Measurements from ENCODE around the gene GPRIN2. TPM values are rescaled to one million over a fixed set of nuclear protein-coding genes. Genes with fewer than 3 reads are reported as not detected.
A peak's percentile ranks its signal among the peaks of the same experiment; 100 is the strongest.
"Not testable (repeated sequence)": the region's sequence is repeated elsewhere in the genome, so short reads cannot be mapped to it uniquely, and the experiment has no call there.

Gene GPRIN2
- 3.1 and 5.8 TPM in 2 replicates for total RNA-seq (2014; rRNA removed)
- Bru-seq, nascent RNA = percentile 30 among the genes with signal in this experiment
- percentile 28 among the genes with signal in this experiment for BruChase-seq, experiment 1, labeled RNA remaining after a 6-hour chase
- percentile 20 among the genes with signal in this experiment for BruChase-seq, experiment 2, labeled RNA remaining after a 2-hour chase
- long read RNA-seq = 0 reads

DNA sequence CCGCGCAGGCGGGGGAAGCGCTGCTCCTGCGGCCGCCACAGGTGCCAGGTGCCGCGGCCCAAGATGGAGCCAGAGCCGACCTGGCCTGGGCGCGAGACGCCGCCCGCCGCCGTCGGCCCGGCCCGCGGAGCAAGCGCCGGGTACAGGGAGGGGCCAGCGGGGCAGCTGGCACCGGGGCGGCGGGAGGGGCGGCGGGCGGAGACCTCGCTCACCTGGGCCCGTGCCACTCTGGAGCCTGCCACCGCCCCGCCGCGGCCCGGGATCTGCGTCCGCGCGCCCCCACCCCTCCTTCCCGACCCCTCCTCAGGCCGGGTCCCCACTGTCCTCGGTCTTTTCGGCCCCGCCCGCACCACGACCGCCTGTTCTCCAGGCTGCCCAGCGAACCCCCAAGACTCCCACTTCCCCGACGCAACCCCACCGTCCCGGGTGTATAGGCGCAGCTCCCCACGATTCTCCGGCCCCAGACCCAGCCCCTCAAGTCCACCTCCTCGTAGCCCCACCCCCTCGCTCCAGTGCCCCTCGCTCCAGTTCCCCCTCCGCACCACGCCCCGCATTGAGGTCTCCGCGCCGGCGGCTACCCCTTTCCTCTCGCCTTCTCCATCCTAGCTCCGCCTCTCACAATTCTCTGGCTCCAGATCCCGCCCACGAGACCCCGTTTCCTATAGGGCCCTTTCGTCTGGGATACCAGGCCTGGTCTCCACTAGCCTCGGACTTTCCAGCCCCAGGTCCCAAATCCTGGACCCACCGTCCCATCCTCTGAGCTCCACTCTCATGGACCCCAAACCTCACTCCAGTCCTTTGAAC is at the start of gene GPRIN2:
Gene GPRIN2, minus strand, starts transcription at position 144 of the 804 bp plus-strand sequence. CDS start 5,922 bp downstream, outside the sequence.
- ChIA-PET POLR2A (ENCODE audit: unreplicated experiment) (no interaction called here), CTCF (no interaction called here)
- H2AFZ ChIP-seq (ENCODE audit: low read length) = peak within 1 kb of the TSS; percentile 81
- peak within 1 kb of the TSS; percentile 68 for H3K4me3 ChIP-seq (ENCODE audit: low read length)
- no peaks in the 10 kb centered on the region for H3K36me3 ChIP-seq (ENCODE audit: low read depth, low read length)
- peak within 1 kb of the TSS; percentile 77 for H3K4me2 ChIP-seq (ENCODE audit: low read length)
- no peaks in the 10 kb centered on the region; the same call in 1 of the 2 replicates for H3K4me1 ChIP-seq (ENCODE audit: insufficient read depth, low read length)
- no peak within 1 kb of the TSS for H3K27ac ChIP-seq (ENCODE audit: low read length)
- H3K9me3 ChIP-seq (ENCODE audit: low read length) = no peaks in the 10 kb centered on the region
- peak; percentile 31 for DNase-seq
- H3K9me2 ChIP-seq (replicated peaks; ENCODE audit: low read length) = no peaks in the 10 kb centered on the region
- H4K20me1 ChIP-seq (ENCODE audit: low read length) = no peaks in the 10 kb centered on the region
- H3K27me3 ChIP-seq (ENCODE audit: low read length) = no peaks in the 10 kb centered on the region
- intact Hi-C loops (cut with micrococcal nuclease) = no loop called here
- TF ChIP-seq EZH2phosphoT487 (IDR thresholded peaks at IDR 0.05; ENCODE audit: borderline replicate concordance, low read length) (no peak), EZH2 (IDR thresholded peaks at IDR 0.05; ENCODE audit: low read length, unreplicated experiment) (no peak), CTCF (conservative IDR thresholded peaks at IDR 0.05; ENCODE audit: low read depth, low read length) (no peak)
- BruUV-seq (replicated peaks) = no TSS peak
- H3K79me2 ChIP-seq (ENCODE audit: low read length) = no peaks in the 10 kb centered on the region
- ATAC-seq = peak; percentile 56
- peak within 1 kb of the TSS; percentile 12; the same call in 1 of the 2 replicates for H3K9ac ChIP-seq (ENCODE audit: low read length)
- no peaks in the 10 kb centered on the region for H3F3A ChIP-seq (ENCODE audit: low read length, unreplicated experiment)

- POLR2A ChIA-PET (ENCODE audit: unreplicated experiment); H2AFZ ChIP-seq (ENCODE audit: low read length); H3K27ac ChIP-seq (ENCODE audit: low read length); intact Hi-C loops (cut with micrococcal nuclease); DNase-seq; H3K36me3 ChIP-seq (ENCODE audit: low read depth, low read length); BruUV-seq (replicated peaks); H3K4me3 ChIP-seq (ENCODE audit: low read length); H3K9me2 ChIP-seq (replicated peaks; ENCODE audit: low read length); H3K9me3 ChIP-seq (ENCODE audit: low read length); ATAC-seq; H3F3A ChIP-seq (ENCODE audit: low read length, unreplicated experiment); H3K4me1 ChIP-seq (ENCODE audit: insufficient read depth, low read length); CTCF ChIA-PET; H3K27me3 ChIP-seq (ENCODE audit: low read length); H4K20me1 ChIP-seq (ENCODE audit: low read length); H3K4me2 ChIP-seq (ENCODE audit: low read length); H3K79me2 ChIP-seq (ENCODE audit: low read length); H3K9ac ChIP-seq (ENCODE audit: low read length): not testable (repeated sequence)
These were observed 44.1 kb upstream of the GPRIN2 start for GRCh38 chr10:46600516-46600915.

GRCh38 chr10:46597616-46598246 is 41.3 kb upstream of the GPRIN2 start:
- H4K20me1 ChIP-seq (ENCODE audit: low read length); POLR2A ChIA-PET (ENCODE audit: unreplicated experiment); H3K9me3 ChIP-seq (ENCODE audit: low read length); H3K79me2 ChIP-seq (ENCODE audit: low read length); H2AFZ ChIP-seq (ENCODE audit: low read length); H3K27ac ChIP-seq (ENCODE audit: low read length); H3K27me3 ChIP-seq (ENCODE audit: low read length); H3K36me3 ChIP-seq (ENCODE audit: low read depth, low read length); H3K4me1 ChIP-seq (ENCODE audit: insufficient read depth, low read length); H3F3A ChIP-seq (ENCODE audit: low read length, unreplicated experiment); H3K4me2 ChIP-seq (ENCODE audit: low read length); intact Hi-C loops (cut with micrococcal nuclease); CTCF ChIA-PET; H3K9ac ChIP-seq (ENCODE audit: low read length); BruUV-seq (replicated peaks); H3K9me2 ChIP-seq (replicated peaks; ENCODE audit: low read length): not testable (repeated sequence)
- DNase-seq = peak; percentile 0
- ATAC-seq = peak; percentile 91
- peak overlapping the region; percentile 18; the same call in 1 of the 2 replicates for H3K4me3 ChIP-seq (ENCODE audit: low read length)

- not testable (repeated sequence) for H3K27me3 ChIP-seq (ENCODE audit: low read length)
These were observed 40.1 kb upstream of the GPRIN2 start for GRCh38 chr10:46596570-46596969.

DNA sequence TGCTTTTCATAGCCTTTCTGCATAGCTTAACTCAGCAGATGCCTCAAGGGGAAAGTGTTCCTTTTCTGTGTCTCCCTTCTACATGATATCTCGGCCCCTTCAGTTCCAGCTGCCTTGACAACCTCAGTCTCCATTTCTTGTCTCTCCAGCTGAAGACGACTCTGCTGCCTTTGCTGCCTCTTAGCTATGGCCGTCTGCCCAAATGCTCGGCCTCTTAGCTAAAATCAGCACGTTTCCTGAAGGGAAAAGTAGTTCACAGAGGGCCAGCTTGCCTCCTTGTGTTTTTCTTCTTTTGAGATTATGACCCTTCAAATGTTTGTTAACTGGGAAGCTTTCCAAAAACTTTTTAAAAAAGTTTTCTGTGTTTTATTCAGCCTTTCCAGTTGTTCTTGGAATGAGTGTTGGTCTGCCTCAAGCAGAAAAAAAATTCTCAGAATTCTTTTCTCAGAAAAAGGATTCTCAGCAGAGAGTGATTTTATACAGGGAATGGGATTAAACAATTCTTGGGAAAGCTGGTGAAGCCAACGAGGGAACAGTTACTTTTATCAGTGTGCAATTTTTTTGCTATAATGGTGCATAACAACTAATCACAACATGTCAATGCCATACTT is 38.1 kb upstream of the GPRIN2 start:
- POLR2A ChIA-PET (ENCODE audit: unreplicated experiment); H3K9me2 ChIP-seq (replicated peaks; ENCODE audit: low read length); CTCF ChIA-PET: not testable (repeated sequence)

More at GRCh38 chr10:46596570-46596969, 40.1 kb upstream of the GPRIN2 start:
- H3K4me2 ChIP-seq (ENCODE audit: low read length); H3K27ac ChIP-seq (ENCODE audit: low read length); H3K79me2 ChIP-seq (ENCODE audit: low read length); BruUV-seq (replicated peaks); H3K4me1 ChIP-seq (ENCODE audit: insufficient read depth, low read length); H3K9me3 ChIP-seq (ENCODE audit: low read length); H2AFZ ChIP-seq (ENCODE audit: low read length); CTCF ChIA-PET; POLR2A ChIA-PET (ENCODE audit: unreplicated experiment); H3K36me3 ChIP-seq (ENCODE audit: low read depth, low read length); H4K20me1 ChIP-seq (ENCODE audit: low read length); H3K9ac ChIP-seq (ENCODE audit: low read length); intact Hi-C loops (cut with micrococcal nuclease); ATAC-seq; H3F3A ChIP-seq (ENCODE audit: low read length, unreplicated experiment); H3K4me3 ChIP-seq (ENCODE audit: low read length); DNase-seq; H3K9me2 ChIP-seq (replicated peaks; ENCODE audit: low read length): not testable (repeated sequence)

More for the DNA sequence above, 38.1 kb upstream of the GPRIN2 start:
- H4K20me1 ChIP-seq (ENCODE audit: low read length); H3K36me3 ChIP-seq (ENCODE audit: low read depth, low read length); intact Hi-C loops (cut with micrococcal nuclease); H3K27ac ChIP-seq (ENCODE audit: low read length); H3K4me2 ChIP-seq (ENCODE audit: low read length); DNase-seq; H3K4me1 ChIP-seq (ENCODE audit: insufficient read depth, low read length); H3K27me3 ChIP-seq (ENCODE audit: low read length); H3K79me2 ChIP-seq (ENCODE audit: low read length); ATAC-seq; H3F3A ChIP-seq (ENCODE audit: low read length, unreplicated experiment); H2AFZ ChIP-seq (ENCODE audit: low read length); H3K4me3 ChIP-seq (ENCODE audit: low read length); H3K9ac ChIP-seq (ENCODE audit: low read length); BruUV-seq (replicated peaks); H3K9me3 ChIP-seq (ENCODE audit: low read length): not testable (repeated sequence)

All from PC-3 (cell line).